GM19193 (cell line): ENCODE measurements around the gene CD99.

ENCODE experiments used
- POLR2A ChIP-seq: IDR thresholded peaks from 4 replicates; pipeline ENCODE4 v1.6.1; 2011; ENCODE audit not compliant: insufficient read depth, insufficient read length; ENCODE audit errors: extremely low read depth

CD99 gene

DNA sequence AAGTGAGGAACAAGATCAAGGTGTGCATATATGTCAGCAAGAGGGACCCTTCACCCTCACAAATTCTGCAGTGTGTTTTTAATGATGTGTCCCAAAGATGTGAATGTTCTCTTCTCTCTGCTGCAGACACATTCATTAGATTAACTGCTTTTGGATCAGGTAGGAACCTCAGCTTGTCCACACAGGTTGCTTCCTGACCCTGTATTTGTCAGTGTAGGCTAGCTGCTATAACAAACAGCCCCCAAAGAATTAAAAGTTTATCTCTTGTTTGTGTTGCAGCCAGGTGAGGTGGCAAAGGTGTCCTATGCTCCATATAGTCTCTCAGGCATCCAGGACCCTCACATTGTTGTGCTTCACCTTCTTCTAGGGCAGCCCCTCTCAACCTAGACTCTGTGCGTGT lies 78.5 kb downstream of the CD99 start:
- TF ChIP-seq POLR2A, result no peak

DNA sequence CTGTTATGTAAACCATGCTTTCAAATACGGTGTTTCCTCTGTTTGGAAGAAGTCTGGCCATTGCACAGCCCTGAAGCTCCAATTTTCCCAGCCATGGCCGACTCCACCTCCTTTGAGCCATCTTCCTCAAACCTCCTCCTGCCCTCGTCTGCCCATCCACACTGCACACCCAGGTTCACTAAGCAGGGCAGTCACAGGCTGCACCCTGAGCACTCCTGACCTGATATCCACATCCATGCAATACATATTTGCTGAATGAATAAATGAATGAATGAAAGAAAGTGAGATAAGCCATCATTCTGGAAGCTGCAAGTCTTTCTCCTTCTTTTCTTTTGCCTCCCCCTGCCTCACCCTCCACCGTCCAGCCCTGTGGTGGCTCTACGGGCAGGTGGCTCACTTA lies 83.0 kb downstream of the CD99 start:
- no peak for TF ChIP-seq POLR2A

DNA sequence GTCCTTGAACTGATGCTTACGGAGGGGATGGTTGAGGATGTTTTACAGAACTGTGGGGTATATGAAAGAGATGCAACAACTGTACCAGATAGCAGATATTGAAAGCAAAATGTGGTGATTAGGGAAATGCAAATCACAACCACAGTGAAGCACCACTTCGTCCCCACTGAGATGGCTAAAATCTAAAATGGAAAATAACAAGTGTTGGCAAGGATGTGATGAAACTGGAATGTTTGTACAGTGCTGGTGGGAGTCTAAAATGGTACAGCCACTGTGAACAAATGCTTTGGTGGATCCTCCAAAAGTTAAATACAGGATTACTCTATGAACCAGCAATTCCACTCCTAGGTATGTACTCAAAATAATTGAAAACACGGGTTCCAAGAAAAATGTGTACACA lies 83.7 kb downstream of the CD99 start:
- TF ChIP-seq POLR2A, result no peak

DNA sequence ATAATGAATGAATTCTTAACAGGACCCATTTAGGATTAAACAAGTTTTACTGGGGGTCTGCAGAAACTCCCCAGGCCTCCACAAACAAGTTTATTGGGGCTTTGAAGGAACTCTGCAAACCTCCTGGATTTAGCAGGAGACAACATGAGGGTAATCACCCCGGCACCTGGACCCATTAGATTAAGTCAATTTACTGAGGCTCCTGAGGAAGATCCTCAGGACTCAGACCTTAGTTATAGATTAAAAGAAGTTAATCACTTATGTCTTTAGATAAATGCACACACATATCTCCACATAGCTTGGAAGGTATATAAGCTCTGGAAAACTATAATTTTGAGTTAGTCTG lies 90.1 kb downstream of the CD99 start:
- TF ChIP-seq POLR2A, result no peak

DNA sequence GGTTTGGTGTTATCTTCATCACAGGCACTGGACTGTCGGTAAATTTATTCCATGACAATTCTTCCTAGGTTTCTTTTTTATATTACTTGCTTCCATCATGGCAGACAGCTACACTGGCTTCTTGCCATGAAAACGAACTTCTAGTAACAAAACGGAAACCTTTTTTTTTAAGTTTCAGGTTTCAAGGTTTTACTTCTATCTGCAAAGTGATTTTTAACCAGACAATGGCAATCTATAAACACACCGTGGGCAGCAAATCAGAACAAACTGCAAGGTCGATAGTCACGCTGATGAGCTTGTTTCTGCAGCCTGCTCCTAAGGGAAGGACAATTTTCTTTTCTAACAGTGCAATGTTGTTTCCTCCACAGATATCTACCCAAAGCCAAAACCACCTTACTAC lies 90.6 kb downstream of the CD99 start:
- TF ChIP-seq POLR2A, result no peak

DNA sequence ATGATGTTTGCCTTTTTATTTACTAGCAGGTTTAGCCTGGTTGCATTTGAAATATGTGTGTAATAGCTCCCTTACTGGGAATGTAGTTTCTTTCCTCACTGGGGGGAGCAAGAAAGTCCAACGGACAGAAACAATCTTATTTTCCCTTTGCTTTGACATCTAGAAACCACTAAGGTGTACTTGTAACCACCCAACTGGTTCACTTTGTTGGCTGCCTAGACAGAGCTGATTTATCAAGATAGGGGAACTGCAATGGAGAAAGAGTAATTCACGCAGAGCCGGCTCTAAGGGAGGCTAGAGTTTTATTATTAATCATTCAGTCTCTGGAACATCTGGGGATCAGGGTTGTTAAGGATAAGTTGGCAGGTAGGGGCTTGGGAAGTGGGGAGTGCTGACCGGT lies 91.1 kb downstream of the CD99 start:
- TF ChIP-seq POLR2A, result no peak

DNA sequence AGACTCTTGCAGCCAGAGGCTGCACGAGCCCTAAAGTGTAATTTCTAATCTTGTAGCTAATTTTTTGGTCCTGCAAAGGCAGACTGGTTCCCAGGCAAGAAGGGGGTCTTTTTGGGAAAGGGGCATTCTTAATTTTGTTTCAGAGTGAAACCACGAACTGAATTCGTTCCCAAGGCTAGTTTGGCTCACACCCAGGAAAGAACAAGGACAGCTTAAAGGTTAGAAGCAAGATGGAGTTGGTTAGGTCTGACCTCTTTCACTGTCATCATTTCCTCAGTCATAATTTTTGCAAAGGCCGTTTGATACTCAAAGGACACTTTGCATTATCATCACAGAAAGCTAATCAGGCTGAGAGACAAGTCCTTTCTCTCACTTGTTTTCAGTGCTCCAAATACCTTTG lies 91.7 kb downstream of the CD99 start:
- TF ChIP-seq POLR2A, result no peak

DNA sequence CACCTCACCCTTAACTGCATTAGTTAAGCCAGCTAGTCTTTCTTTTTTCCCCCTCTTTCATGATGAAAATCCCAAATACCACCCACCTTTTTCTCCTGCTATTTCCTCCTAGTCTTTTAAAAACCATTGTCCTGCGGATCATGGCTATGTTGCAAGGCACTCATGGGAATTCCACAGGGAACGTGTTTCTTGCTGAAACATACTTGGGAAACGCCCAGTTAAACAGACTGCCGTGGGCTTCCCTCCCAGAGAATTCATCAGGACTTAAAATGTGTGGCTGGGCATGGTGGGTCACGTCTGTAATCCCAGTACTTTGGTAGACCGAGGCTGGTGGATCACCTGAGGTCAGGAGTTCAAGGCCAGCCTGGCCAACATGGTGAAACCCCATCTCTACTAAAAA lies 92.9 kb downstream of the CD99 start:
- no peak for TF ChIP-seq POLR2A

DNA sequence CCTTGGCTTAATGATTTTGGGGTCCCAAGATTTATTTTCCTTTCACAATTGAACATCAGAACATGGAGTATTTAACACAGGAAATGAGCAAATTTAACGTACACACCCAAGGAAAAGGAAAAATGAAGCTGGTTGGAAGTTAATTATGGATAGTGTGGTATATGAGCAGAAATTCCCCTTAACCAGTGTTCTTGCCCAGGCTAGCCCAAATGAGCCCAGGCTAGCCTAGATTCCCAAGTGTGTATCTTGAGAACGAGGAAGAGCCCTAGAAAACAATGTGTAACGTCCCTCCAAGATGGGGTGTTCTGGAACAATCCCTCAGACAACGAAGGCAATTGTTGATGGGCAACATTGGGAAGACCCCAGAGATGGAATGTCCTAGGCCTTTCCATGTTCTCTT lies 94.4 kb downstream of the CD99 start:
- no peak for TF ChIP-seq POLR2A

DNA sequence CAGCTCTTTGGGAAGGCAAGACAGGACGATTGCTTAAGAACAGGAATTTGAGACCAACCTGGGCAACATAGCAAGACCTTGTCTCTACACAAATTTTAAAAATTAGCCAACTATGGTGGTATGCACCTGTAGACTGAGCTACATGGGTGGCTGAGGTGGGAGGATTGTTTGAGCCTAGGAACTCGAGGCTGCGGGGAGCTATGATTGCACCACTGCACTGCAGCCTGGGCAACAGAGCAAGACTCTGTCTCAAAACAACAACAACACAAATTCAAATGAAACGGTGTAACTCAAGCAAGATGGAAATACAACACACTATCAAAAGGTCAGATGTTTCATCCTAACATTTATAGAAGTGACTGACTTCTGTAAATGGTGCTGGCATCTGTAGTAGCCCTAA lies 97.9 kb downstream of the CD99 start:
- no peak for TF ChIP-seq POLR2A

DNA sequence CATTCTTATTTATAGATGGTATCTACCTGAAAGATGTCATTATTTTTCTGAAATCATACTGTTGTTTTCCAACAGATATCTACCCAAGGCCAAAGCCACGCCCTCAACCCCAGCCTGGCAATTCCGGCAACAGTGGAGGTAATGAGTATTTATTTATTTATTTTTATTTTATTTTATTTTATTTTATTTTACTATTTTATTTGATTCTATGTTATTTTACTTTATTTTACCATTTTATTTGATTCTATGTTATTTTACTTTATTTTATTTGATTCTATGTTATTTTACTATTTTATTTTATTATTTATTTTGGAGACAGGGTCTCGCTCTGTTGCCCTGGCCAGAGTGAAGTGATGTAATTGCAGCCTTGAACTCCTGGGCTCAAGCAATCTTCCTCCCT lies 98.5 kb downstream of the CD99 start:
- no peak for TF ChIP-seq POLR2A
